Gastrocnemius medialis (tissue), 4 donors: ENCODE results near the gene DUOXA2.

Source experiments
- CTCF ChIP-seq, 5 experiments: fragments of 450-650 bp in 3 of 5; fragments of 200-600 bp in 2 of 5; sonication (generic) in 2 of 5; IDR thresholded peaks in 4 of 5; conservative IDR thresholded peaks in 1 of 5; 1 replicate in 4 of 5; 2 replicates in 1 of 5; pipeline ENCODE4 v1.5.1; 2016 to 2019; ENCODE audit warnings: antibody characterized with exemption in 5 of 5, mild to moderate bottlenecking in 3 of 5, moderate library complexity in 3 of 5
- POLR2A ChIP-seq, 2 donors: fragments of 450-650 bp; IDR thresholded peaks; one replicate each; pipeline ENCODE4 v1.6.1; 2017; ENCODE audit warnings: antibody characterized with exemption in 2 of 2, mild to moderate bottlenecking in 2 of 2, moderate library complexity in 2 of 2

- TF ChIP-seq CTCF (IDR thresholded peaks at IDR 0.05 in 4 of 5, conservative IDR thresholded peaks at IDR 0.05 in 1 of 5) (no peak), POLR2A (IDR thresholded peaks at IDR 0.05) (no peak)
Observed at GRCh38 chr15:45140557-45141250, 26.6 kb downstream of the DUOXA2 start.
